Coronary artery (tissue), 2 donors: ENCODE results near the gene BAIAP2L1.

Experiments
- DNase-seq: peaks from one replicate; pipeline ENCODE4 v3.0.0-alpha.2; 2017; ENCODE audit warnings: low spot score
- H3K27ac ChIP-seq, 2 donors: fragments of 200-600 bp; sonication (generic); one replicate each; pipeline ENCODE4 v1.5.1; 2016 to 2019
- H3K4me3 ChIP-seq: fragments of 200-600 bp; sonication (generic); 2 replicates; pipeline ENCODE4 v1.5.1; 2016; ENCODE audit warnings: mild to moderate bottlenecking, moderate library complexity
- CTCF ChIP-seq: fragments of 200-600 bp; sonication (generic); IDR thresholded peaks from one replicate; pipeline ENCODE4 v1.5.1; 2019; ENCODE audit warnings: antibody characterized with exemption

Gene BAIAP2L1

DNA sequence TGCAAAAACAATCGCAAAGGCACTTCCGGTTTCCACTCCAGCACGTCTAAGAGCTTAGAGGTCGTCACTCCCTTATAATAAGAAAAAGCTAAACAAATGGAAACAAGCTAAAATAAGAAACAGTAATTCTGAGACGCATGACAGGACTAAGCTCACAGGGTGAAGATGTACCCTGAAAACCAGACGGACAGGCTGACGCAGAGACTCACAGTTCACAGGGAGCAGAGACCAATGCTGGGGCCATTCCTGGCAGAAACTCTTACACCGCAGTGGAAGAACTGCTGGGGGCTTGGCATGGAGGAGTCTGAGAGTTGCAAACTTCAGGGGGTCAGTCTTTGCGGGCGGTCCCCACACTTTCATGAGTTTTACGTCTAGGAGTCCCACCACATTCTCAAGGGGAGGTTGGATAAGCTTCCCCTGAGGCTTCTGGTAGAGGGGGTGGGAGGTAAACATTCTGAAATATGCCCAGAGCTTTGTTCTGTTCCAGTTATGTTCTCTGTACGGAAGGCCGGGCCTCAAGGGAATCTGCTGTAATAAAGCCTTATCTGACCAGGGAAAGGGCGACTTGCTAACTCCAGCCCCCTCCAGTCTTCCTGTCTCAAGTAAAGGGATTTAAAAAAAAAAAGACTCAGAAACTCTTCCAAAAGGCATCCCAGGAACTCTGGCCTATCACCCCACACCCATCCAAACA is 71.6 kb downstream of the BAIAP2L1 start:
- DNase-seq: no peak
- TF ChIP-seq CTCF: no peak
- Histone ChIP-seq H3K4me3 (no peak overlapping the region), H3K27ac (no peak overlapping the region)

DNA sequence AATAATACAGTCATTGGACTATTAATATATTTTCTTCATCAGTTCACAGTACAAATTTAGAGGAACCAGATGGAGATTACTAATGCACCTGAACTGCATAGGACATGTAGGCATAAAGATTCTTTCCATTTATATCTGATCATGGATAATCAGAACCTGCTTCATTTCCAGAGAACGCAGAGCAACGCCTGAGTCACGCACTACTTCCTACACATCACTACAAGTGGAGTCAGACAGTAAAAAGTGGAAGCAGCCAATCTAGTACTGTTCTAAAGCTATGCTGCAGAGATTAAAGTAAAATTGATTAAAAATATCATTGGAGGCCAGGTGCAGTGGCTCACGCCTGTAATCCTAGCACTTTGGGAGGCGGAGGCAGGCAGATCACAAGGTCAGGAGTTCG is 76.1 kb downstream of the BAIAP2L1 start:
- DNase-seq: no peak
- TF ChIP-seq CTCF: no peak
- Histone ChIP-seq H3K4me3 (no peak overlapping the region), H3K27ac (no peak overlapping the region)

DNA sequence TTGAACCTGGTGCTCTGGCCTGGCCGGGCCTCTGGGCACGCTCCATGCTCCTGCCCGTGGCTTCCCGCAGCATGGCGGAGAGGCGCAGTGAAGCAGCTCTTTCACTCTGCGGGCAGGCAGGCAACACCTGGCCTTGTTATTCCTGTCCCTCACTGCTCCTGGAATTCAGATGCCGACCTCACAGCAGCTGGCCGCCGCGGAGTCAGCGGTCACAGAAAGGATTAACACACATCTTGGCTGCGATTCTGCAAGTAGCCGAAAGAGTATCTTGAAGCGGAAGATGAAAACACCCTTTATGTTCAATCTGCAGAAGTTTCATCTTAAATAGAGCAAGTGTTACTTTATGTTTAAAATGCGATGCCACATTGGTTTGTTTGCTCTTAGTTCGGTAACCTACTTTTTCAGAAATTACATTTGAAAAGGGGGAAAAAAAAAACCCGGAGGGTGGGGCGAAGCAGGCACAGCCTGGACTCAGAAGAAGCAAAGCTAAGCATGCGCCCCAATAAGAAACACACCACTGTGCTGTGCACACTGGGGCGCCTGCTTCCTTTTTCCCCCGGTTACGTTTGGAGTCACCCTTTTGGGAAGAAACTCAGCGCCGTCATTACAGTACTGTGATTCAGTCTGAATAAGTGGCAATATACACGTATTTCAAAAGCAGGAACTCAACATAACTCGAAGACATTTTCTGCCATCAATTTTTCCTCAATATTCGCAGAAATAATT is 77.1 kb downstream of the BAIAP2L1 start:
- TF ChIP-seq CTCF: no peak
- H3K4me3 ChIP-seq: peak overlapping the region; percentile 44
- no peak for DNase-seq
- no peak overlapping the region for H3K27ac ChIP-seq

DNA sequence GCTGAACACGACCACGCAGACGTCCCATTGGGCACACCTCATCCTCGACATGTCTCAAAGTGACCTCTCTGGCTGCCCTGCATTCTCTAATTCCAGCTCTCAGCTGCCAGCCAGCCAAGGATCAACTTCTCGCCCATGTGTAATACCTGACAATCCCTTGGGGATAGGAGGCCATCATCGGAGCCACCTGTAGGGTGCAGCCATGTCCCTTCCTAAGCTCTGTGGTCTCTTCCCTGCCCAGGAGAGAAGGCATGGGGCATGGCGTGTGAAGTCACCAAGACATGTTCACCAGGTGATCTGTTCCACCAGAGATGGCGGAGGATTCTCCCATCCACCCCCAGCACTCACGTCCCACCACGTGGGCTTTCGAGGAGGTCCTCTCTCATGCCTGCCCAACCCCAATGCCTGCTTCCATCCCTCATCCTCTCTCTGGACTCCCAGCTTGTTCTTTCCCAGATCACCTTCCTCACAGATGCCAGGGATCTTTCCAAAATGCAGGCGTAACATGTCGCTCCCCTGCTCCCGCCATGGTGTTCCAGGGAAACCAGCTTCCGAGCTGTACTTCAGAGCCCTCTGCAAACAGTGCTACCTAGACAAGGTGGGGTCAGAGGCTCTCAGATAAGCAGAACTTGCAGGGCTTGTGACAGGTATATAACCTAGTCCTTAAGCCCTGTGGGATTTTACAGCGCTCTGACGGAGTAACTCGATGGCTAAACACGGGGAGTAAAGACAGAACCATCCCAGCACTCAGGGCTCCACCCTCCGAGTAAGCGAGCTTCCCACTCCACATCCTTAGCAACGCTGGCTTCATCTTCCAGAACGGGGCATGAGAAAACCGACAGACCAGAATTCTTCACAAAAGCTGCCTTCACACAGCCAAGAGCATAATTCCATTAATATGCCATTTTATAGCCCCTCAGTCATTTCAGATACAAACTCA is 78.3 kb downstream of the BAIAP2L1 start:
- Histone ChIP-seq H3K27ac (no peak overlapping the region), H3K4me3 (no peak overlapping the region)
- TF ChIP-seq CTCF: no peak
- no peak for DNase-seq

DNA sequence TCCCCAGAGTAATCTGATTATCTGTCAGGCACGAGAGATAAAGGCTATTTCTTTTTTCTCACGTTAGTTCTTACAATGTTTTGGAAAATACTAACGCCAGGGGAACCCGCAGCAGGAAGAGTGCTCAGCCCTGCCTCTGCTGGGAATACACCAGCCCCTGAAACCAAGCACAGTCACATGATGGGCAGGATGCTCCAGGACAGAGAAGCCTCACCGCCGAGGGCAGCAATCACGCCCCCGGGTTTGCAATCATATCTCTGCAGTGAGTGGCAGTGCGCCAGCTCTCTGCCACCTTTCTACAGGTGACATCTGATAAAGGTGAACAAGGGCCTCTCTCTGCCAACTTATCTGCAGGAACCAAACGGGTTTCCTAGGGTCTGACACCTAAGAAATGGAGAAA is 79.6 kb downstream of the BAIAP2L1 start:
- no peak for TF ChIP-seq CTCF

GRCh38 chr7:98319176-98319575 is 81.7 kb downstream of the BAIAP2L1 start:
- H3K27ac ChIP-seq: no peak overlapping the region
- no peak for TF ChIP-seq CTCF
- no peak overlapping the region for H3K4me3 ChIP-seq
- DNase-seq: no peak

More for the DNA sequence above, 79.6 kb downstream of the BAIAP2L1 start:
- Histone ChIP-seq H3K27ac (no peak overlapping the region), H3K4me3 (no peak overlapping the region)
- DNase-seq: no peak
